ENCODE results near the gene NEK1.
A peak's percentile ranks its signal among the peaks of the same experiment; 100 is the strongest.

The NEK1 gene, protein sequence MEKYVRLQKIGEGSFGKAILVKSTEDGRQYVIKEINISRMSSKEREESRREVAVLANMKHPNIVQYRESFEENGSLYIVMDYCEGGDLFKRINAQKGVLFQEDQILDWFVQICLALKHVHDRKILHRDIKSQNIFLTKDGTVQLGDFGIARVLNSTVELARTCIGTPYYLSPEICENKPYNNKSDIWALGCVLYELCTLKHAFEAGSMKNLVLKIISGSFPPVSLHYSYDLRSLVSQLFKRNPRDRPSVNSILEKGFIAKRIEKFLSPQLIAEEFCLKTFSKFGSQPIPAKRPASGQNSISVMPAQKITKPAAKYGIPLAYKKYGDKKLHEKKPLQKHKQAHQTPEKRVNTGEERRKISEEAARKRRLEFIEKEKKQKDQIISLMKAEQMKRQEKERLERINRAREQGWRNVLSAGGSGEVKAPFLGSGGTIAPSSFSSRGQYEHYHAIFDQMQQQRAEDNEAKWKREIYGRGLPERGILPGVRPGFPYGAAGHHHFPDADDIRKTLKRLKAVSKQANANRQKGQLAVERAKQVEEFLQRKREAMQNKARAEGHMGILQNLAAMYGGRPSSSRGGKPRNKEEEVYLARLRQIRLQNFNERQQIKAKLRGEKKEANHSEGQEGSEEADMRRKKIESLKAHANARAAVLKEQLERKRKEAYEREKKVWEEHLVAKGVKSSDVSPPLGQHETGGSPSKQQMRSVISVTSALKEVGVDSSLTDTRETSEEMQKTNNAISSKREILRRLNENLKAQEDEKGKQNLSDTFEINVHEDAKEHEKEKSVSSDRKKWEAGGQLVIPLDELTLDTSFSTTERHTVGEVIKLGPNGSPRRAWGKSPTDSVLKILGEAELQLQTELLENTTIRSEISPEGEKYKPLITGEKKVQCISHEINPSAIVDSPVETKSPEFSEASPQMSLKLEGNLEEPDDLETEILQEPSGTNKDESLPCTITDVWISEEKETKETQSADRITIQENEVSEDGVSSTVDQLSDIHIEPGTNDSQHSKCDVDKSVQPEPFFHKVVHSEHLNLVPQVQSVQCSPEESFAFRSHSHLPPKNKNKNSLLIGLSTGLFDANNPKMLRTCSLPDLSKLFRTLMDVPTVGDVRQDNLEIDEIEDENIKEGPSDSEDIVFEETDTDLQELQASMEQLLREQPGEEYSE (N-terminal part only)

DNA sequence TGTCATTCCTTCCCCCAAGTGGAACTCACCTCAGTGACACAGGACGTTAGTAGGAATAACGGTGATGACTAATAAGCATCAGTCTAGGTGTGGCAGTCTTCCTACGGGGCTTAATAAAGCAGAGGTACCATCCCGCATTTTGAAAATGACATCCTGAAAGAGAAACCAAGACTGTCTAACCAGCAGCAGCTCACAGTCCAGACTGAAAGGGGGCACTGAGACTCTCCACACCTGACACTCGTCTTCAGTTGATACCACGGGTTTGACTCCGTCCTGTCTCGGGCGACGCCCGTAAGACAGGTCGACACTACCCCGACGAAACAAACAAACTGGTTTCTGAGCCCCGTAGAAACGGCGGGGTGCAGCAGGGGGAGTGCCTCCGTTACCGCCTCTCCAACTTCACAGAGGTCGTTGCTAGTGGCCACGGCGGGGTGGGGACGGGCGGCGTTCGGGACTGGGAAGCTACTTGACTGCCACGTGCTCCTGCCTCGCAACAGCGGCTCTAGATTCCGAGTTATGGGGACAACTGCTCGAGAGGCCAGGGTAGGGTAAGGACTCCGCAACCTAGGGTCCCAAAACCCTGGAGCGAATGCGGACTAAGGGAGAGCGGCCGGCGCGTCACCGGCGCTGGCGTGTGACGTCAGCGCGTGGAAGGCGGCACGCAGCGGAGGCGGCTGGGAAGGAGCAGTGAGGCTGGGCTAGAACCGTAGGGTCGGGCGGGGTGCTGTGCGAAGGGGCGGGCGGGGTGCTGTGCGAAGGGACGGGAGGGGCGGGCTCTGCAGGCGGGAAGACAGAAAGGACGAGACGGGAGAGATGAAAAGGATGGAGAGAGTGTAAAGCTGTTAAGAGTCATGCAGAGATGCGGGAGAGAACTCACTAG lies at the start of gene NEK1:
Gene NEK1, minus strand, starts transcription at position 593 of the 880 bp plus-strand sequence. CDS start 9,953 bp downstream, outside the sequence.
- peak; percentile 80 for DNase-seq

DNA sequence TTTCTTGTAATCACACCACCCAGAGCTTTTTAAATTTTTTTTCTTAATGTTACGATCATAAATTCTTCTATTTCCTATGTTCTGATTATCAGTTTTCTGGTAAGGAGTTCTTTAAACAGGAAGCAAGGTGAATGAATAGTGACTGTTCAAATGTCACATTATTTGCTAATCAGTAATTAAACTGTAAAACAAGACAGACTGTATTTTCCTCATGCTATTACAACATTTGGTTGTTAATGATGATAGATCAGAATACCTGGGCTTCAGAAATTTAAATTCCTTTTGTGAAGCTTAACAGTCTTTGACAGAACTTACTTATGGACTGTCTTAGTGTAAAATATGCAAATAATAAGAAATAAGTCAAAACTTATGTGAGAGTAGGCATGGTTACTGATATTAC lies 49.4 kb upstream of the NEK1 start:
- DNase-seq, result no peak

DNA sequence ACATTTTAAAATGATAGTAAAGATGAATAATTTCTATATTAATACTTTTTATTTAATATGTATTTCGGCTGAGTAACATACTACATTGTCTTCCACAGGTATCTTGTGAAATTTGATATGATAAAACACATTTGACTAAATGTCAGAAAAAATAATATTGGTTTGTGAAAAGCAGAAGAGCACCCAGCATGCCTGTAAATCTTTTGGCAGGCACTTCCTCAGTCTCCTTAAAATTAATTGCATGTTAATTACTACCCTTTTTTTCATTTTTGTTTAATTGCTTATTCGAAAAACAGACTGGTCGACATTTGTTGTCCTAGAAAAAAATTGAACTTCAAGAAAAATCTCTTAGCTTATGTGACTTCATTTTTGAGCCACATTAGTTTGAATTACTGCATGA lies 48.5 kb upstream of the NEK1 start:
- no peak for DNase-seq

DNA sequence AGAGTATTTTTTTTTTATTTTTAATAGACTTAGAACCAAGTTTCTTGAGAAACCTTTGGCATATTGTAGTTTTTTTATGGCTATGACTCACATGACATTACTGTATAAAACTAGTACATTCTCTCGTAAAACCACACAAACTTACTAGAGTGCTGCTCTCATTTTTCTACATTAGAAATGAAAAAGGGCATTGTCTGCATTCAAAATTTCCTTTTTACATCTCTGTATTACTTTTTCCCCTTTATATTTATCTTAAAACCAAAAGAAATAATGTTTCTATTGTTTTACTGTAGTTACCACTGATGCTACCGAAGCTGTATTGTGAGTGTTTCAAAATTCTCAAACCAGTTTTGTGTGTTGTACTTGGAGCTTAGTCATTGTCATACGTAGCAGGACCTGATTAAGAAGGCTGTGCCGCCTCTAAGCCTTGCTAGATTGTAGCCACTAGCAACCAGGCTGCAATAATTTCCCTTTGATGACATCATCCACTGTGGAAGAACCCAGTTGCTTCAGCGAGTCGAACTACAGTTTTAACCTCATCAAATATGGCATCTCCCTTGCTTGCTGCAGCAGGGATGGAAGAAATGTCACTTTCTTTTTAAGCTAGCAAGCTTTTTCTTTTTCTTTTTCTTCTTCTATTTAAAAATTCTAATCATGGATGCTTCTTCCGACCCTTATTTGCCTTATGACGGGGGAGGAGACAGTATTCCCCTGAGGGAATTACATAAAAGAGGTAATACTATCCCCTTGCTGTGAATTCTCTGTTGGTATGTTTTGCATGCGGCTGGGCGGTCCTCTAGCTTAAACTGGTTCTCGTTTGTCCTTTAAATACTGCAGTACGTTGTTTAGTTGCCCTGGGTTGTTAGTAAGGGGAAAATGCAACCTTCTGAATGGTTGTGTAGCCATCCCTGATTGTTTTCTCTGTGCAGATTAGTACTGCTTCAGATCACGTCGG lies 47.6 kb upstream of the NEK1 start:
- peak; percentile 90 for DNase-seq

DNA sequence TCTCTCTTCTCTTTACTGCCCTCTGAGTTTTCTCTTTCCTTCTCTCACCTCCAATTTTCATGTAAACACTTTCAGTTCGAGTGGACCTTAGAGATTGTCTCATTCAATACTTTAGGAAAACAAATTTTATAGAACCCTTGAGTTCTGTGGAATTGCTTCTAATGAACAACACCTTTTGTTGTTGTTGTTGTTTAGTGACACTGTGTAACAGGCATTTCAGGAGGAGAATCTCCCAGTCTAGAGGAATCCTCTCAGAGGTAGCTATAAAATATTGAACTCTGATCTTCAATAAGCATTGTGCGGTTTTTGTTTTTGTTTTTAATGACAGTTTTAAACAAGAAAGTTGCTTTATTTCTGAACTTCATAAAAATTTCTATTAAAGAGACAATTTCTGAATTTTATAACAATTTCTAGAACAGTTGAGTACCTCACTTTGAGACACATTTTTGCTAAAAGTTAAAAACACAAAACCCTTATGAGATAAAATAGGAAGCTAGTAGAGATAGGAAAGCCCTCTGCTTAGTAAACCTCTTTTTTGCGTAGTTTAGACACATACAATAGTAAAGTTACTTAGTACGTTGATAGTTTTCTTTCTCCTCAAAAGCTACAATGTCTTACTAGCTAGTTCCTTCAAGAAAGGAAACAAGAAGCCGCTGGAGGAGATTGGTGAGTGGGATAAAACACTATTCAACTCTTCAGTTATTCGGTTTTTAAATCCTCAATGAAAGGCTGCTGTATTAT lies 46.8 kb upstream of the NEK1 start:
- no peak for DNase-seq

DNA sequence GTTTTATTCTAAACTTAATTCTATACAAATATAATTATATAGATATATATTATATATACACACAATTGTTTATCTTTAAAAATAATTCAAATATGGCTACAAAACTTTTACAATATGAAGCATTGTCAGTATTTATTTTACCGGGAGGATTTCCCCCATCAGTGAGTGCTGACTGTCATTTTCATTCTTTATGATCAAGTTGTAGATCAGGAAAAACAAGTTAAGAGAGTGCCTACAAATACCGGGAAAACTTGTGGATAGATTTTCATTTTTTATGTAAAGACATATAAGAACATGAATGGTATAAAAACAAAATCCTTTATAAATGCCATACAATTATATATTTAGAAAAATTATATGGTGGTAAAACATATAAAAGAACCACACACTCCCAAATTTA lies 45.8 kb upstream of the NEK1 start:
- no peak for DNase-seq

DNA sequence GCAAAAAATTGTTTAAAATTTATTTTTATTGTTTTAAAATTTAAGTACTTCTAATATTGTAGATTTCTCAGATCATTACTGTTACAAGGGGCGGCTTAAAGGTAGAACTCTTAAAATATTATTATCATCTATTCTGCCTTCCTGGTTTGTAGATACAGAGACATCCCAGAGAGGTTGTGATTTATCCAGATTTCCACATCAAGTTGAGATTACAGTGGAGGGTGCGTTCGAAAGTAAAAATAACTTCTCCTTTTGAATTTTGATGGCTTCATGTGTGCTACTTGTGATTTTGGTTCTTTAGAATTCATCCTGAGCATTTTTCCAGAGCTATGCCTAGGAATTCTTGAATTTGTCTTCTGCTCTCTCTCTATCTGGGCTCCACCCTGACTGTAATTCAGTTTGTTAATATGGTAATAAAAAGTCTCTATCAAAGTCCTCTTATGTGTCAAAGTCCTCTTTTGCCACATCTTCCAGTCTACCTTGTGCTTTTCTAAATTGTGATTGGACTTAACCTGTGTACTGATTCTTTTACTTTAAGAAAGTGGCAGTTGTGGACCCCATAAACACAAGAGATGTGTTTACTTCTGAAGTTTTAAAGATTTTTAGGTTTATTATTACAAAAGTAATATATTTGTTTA lies 45.2 kb upstream of the NEK1 start:
- DNase-seq, result no peak

DNA sequence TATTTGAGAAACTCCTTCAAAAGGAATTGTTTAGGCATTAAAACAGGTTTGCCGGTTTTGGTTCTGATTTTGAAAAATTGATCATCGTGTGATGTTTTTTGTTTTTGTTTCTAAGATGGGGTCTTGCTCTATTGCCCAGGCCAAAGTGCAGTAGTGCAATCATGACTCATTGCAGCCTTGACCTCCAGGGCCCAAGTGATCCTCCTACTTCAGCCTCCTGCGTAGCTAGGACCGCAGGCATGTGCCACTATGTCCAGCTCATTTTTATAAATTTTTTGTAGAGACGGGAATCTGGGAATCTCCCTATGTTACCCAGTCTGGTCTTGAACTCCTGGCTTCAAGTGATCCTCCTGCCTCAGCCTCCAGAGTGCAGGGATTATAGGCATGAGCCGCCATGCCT lies 43.0 kb upstream of the NEK1 start:
- no peak for DNase-seq

DNA sequence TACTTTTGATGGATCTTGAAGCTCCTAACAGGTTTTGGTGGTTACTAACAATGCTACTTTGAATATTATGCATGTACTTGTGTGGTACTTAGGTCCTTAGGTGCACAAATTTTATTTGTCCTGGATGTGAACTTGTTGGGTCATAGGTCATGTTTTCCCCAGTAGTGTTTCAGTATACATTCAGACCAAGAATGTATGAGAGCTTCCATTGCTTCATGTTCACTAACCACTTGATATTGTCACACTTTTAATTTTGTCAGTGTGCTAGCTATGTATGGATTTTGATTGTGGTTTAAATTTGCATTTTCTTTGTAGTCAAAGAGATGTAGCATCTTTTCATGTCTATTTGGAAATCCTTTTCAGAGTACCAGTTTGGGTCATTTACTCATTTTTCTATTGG lies 40.2 kb upstream of the NEK1 start:
- DNase-seq, result no peak

DNA sequence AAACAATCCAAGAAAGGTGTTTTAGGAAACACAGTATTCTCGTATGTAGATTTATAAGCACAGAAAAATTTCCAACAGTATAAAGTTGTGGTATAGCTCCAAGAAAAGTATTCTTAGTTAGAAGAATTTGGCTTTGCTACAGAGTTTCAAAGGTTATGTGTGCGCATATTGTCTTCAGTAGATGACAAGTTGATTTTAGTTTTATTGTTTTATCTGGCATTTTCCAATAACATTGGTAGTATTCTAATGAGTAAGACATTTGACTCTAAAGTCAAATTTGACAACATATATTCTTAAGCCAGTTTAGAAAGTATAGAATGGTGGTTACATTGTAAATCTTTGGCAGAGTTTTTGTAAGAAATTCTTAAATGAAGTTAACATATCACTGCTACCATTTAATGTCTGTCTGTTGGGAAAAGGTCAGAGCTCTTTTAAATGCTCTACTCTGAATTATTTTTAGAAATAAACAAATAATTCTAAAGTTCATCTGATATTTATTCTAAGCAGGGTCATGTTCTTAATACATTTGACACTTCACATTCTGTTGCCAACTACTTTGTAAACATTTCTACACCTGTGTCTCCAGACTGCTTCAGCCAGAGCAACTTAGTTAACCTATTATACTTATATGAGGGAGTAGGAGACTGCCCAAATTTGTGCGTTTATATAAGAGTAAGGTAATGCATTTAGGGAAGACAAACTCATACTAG lies 38.0 kb upstream of the NEK1 start:
- DNase-seq, result no peak

DNA sequence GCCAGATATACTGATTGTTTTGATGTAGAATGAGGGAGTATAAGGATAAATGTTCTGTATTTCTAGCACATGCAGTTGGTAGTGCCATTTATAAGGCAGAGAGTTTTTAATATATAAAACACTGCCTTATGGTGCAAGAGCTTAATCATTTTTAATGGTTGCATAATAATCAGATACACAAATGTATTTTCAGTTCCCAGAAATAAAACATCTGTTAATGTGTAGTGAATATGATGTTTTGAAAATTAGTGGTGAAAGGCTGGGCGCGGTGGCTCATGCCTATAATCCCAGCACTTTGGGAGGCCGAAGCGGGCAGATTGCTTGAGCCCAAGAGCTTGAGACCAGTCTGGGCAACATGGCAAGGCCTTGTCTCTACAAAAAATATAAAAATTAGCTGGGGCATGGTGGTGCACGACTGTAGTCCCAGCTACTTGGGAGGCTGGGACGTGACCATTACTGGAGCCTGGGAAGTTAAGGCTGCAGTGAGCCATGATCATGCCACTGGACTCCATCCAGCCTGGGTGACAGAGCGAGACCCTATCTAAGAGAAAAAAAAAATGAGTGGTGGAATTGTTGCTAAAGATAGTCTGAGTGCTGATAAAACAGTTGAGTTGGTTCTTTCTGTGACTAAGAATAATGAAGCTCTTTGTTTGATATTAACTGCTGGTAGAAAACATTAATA lies 37.3 kb upstream of the NEK1 start:
- DNase-seq, result no peak

DNA sequence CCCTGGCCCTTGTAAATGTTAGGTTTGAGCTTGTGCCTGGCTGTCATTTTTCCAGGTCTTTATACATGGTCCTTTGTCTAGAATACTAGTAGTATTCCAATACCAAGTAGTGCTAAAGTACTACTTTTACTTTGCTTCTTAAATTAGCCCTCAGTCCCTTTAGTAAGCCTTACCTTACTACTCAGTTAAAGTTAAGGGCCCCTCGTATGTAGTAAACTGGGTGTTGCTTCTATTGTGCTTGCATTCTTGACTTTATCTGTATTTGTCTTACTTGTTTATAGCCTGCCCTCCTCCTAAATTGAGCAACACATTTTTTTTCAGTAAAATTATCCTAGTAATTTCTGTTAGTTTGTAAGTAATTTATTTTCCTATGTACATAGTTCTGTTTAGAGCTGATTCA lies 33.2 kb upstream of the NEK1 start:
- no peak for DNase-seq

DNA sequence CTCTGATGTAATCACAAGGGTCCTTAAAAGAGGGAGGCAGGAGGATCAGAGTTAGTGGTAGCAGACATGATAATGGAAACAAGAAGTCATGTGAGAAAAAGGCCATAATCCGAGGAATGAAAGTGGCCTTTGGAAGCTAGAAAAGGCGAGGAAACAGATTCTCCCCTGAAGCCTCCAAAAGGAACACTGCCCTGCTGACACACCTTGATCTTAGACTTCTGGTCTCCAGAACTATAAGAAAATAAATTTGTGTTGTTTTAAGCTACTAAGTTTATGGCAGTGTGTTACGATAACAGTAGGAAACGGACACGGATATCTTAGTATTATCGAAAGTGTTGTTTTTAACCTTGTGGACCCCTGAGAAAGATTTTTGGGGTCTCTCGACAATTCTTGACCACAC lies 32.4 kb upstream of the NEK1 start:
- no peak for DNase-seq

DNA sequence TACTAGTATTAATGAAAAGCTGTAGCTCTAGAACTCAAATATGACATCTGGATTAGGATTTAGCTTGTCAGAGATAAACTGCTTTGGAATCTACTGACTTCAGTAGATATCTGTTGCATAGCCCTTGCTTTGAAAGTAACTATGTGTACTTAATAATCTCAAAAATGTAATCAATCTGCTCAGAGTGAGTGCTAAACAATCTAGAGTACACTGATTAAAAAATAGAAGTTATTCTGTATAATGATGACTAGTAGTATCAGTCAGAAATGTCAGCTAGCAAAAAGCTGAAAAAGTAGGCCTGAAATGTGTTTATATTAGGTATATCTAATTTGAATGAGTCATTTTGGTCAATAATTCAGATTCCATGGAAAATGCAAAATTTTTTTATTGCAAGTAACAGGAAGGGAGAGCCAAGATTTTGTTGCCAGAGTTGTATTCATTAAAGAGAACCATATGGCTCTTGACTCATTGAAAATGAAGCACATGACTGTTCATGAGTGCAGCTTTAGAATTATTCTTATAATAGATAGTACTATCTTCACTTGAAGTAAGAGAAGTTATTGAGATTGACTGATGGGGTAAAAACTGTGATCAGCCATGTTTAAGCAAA lies 28.0 kb upstream of the NEK1 start:
- DNase-seq, result peak; percentile 56

DNA sequence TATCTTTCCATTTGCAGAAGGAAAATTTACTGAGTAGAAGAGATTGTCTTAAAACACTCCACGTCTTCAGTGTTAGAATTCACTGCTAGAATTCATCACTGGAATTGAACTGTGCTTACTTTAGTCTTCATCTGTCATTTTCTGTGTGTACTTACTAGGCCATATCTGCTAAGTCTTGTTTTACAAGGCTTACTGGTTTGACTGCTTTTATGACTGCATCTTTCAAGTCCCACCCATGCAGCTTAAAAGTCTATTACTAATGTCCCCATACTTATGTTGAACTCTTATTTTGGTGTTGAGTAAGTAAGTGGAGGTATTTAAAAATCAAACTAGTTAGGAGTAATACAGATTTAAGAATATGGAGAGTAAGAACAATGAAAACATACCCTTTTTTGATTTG lies 22.6 kb upstream of the NEK1 start:
- no peak for DNase-seq

DNA sequence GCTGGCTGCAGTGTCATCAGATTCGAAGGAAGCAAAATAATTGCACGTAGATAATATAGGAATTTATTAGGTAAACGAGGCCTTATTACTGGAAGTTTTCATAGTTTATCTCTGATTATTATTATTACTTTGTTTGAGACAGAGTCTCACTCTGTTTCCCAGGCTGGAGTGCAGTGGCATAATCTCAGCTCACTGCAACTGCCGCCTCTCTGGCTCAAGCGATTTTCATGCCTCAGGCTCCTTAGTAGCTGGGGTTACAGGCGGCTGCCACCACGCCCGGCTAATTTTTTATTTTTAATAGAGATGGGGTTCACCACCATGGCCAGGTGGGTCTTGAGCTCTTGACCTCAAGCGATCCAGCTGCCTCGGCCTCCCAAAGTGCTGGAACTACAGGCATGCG lies 20.5 kb upstream of the NEK1 start:
- DNase-seq, result no peak

DNA sequence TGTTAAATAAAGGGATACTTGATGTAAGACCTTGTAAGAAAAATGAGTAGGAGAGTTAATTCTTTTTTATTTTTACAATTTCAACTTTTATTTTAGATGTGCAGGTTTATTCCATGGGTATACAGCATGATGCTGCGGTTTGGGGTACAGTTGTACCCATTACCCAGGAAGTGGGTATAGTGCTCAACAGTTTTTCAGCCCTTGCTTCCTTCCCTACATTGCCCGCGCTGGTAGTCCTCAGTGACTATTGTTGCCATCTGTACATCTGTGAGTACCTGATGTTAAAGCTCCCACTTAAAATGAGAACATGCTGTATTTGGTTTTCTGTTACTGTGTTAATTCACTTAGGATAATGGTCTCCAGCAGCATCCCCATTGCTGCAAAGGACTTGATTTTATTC lies 17.7 kb upstream of the NEK1 start:
- no peak for DNase-seq

DNA sequence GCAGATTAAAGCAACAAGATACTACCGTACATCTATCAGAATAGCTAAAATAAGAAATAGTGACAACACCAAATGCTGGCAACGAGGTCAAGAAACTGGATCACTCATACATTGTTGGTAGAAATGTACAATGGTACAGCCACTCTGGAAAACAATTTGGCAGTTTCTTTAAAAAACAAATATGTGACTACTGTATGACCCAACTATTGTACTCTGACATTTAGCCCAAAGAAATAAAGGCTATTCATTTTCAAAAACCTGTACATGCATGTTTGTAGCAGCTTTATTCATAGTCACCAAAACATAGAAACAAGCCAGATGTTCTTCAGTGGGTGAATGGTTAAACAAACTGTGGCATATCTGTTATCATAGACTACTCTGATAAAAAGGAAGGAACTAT lies 16.2 kb upstream of the NEK1 start:
- no peak for DNase-seq
